ENCODE measurements around the gene MYT1.

MYT1 gene

GRCh38 chr20:64238851-64239387 lies 74.7 kb downstream of the MYT1 start:
- TF ChIP-seq CTCF (IDR thresholded peaks at IDR 0.05; ENCODE audit: low read length): peak; percentile 24; the same call in 1 of the 2 replicates
- TF ChIP-seq EZH2 (IDR thresholded peaks at IDR 0.05; ENCODE audit: borderline replicate concordance, low read length): no peak
- no peaks in the 10 kb centered on the region for H3K4me1 ChIP-seq (ENCODE audit: insufficient read depth, low read length, severe bottlenecking)
- H4K20me1 ChIP-seq (ENCODE audit: insufficient read depth, low read length): no peaks in the 10 kb centered on the region
- H3K9me3 ChIP-seq (ENCODE audit: low read length): no peaks in the 10 kb centered on the region
- H3K27me3 ChIP-seq (ENCODE audit: insufficient read depth, low read length): no peaks in the 10 kb centered on the region
- no peaks in the 10 kb centered on the region for H3K79me2 ChIP-seq (ENCODE audit: insufficient read depth, low read length)
- no peak overlapping the region for H3K4me2 ChIP-seq (ENCODE audit: low read length)
- H3K9me2 ChIP-seq (ENCODE audit: low read depth, low read length): no peaks in the 10 kb centered on the region
- H3K36me3 ChIP-seq (ENCODE audit: insufficient read depth, low read length): no peaks in the 10 kb centered on the region
- H3K27ac ChIP-seq (ENCODE audit: low read depth, low read length, poor library complexity, severe bottlenecking): no peak overlapping the region
- no peaks in the 10 kb centered on the region for H3F3A ChIP-seq (ENCODE audit: insufficient read depth, low read length)
- H3K9ac ChIP-seq (ENCODE audit: low read length): no peak overlapping the region
- H3K4me3 ChIP-seq (ENCODE audit: low read depth, low read length, poor library complexity, severe bottlenecking): no peak overlapping the region
- H2AFZ ChIP-seq (ENCODE audit: low read length): no peak overlapping the region

GRCh38 chr20:64239449-64240242 lies 75.4 kb downstream of the MYT1 start:
- Histone ChIP-seq H3K9me3 (ENCODE audit: low read length) (no peaks in the 10 kb centered on the region), H3K9ac (ENCODE audit: low read length) (no peak overlapping the region), H3K9me2 (ENCODE audit: low read depth, low read length) (no peaks in the 10 kb centered on the region), H3F3A (ENCODE audit: insufficient read depth, low read length) (no peaks in the 10 kb centered on the region), H3K4me2 (ENCODE audit: low read length) (no peak overlapping the region), H3K27ac (ENCODE audit: low read depth, low read length, poor library complexity, severe bottlenecking) (no peak overlapping the region), H2AFZ (ENCODE audit: low read length) (no peak overlapping the region), H4K20me1 (ENCODE audit: insufficient read depth, low read length) (no peaks in the 10 kb centered on the region), H3K4me1 (ENCODE audit: insufficient read depth, low read length, severe bottlenecking) (no peaks in the 10 kb centered on the region), H3K79me2 (ENCODE audit: insufficient read depth, low read length) (no peaks in the 10 kb centered on the region), H3K36me3 (ENCODE audit: insufficient read depth, low read length) (no peaks in the 10 kb centered on the region), H3K4me3 (ENCODE audit: low read depth, low read length, poor library complexity, severe bottlenecking) (no peak overlapping the region), H3K27me3 (ENCODE audit: insufficient read depth, low read length) (peaks cover 4% of the 10 kb centered on the region; the same call in 1 of the 2 replicates)
- TF ChIP-seq CTCF (IDR thresholded peaks at IDR 0.05; ENCODE audit: low read length) (no peak), EZH2 (IDR thresholded peaks at IDR 0.05; ENCODE audit: borderline replicate concordance, low read length) (no peak)

GRCh38 chr20:64240243-64241015 lies 76.2 kb downstream of the MYT1 start:
- Histone ChIP-seq H3K36me3 (ENCODE audit: insufficient read depth, low read length) (no peaks in the 10 kb centered on the region), H2AFZ (ENCODE audit: low read length) (no peak overlapping the region), H3K9ac (ENCODE audit: low read length) (no peak overlapping the region), H3K27me3 (ENCODE audit: insufficient read depth, low read length) (peaks cover 5% of the 10 kb centered on the region; the same call in 1 of the 2 replicates), H4K20me1 (ENCODE audit: insufficient read depth, low read length) (no peaks in the 10 kb centered on the region), H3K79me2 (ENCODE audit: insufficient read depth, low read length) (no peaks in the 10 kb centered on the region), H3K4me3 (ENCODE audit: low read depth, low read length, poor library complexity, severe bottlenecking) (no peak overlapping the region), H3K4me2 (ENCODE audit: low read length) (no peak overlapping the region), H3K9me2 (ENCODE audit: low read depth, low read length) (no peaks in the 10 kb centered on the region), H3F3A (ENCODE audit: insufficient read depth, low read length) (no peaks in the 10 kb centered on the region), H3K4me1 (ENCODE audit: insufficient read depth, low read length, severe bottlenecking) (no peaks in the 10 kb centered on the region), H3K27ac (ENCODE audit: low read depth, low read length, poor library complexity, severe bottlenecking) (no peak overlapping the region), H3K9me3 (ENCODE audit: low read length) (no peaks in the 10 kb centered on the region)
- no peak for TF ChIP-seq CTCF (IDR thresholded peaks at IDR 0.05; ENCODE audit: low read length)
- TF ChIP-seq EZH2 (IDR thresholded peaks at IDR 0.05; ENCODE audit: borderline replicate concordance, low read length): no peak

All from OCI-LY1 (cell line).